Activated CD8-positive, alpha-beta T cell treated with anti-CD3 and anti-CD28 coated beads, Interleukin-2, amount 10 ng/mL, durations not matched to agents 7 days and 5 days (primary cell): Measurements from ENCODE around the gene APLN. TPM values are rescaled to one million over a fixed set of nuclear protein-coding genes. Genes with fewer than 3 reads are reported as not detected.

Experiments used
- ATAC-seq: fragments of 150-1000 bp; cut with Tn5 transposase; one replicate; pipeline ENCODE4 v1.10.0; 2021; ENCODE audit warnings: moderate library complexity
- CTCF ChIA-PET: fragments of 350-600 bp; sonication (Branson Sonifier 250); formaldehyde crosslinking; loops from one replicate; lab custom pipeline; 2021; ENCODE audit warnings: antibody characterized with exemption; lab: Charles Lee
- POLR2A ChIA-PET: fragments of 350-600 bp; sonication (Branson Sonifier 250); formaldehyde crosslinking; loops from one replicate; lab custom pipeline; 2021; ENCODE audit warnings: antibody characterized with exemption; lab: Charles Lee
- DNase-seq: peaks from one replicate; pipeline ENCODE4 v3.0.0-alpha.2; 2020
- H3K27ac Mint-ChIP-seq: one replicate; pipeline ENCODE4 v1.8.0; 2021; ENCODE audit warnings: mild to moderate bottlenecking, mixed read lengths
- H3K27me3 Mint-ChIP-seq: one replicate; pipeline ENCODE4 v1.8.0; 2021; ENCODE audit warnings: low read depth, mixed read lengths
- H3K36me3 Mint-ChIP-seq: one replicate; pipeline ENCODE4 v1.8.0; 2021; ENCODE audit warnings: low read depth, mixed read lengths
- H3K4me1 Mint-ChIP-seq: one replicate; pipeline ENCODE4 v1.8.0; 2021; ENCODE audit warnings: low read depth, mixed read lengths
- H3K4me3 Mint-ChIP-seq: one replicate; pipeline ENCODE4 v1.8.0; 2021; ENCODE audit warnings: mild to moderate bottlenecking, mixed read lengths
- H3K9me3 Mint-ChIP-seq: one replicate; pipeline ENCODE4 v1.8.0; 2022; ENCODE audit warnings: mixed read lengths; ENCODE audit not compliant: insufficient read depth
- total RNA-seq, 2 experiments: library from RNA; stranded (reverse); gene quantifications; one replicate each; pipeline ENCODE4 v1.2.3, GENCODE V29; 2021

The APLN gene
- 1 to 10 TPM; 2.1 to 2.7 TPM for total RNA-seq

GRCh38 chrX:129654652-129655546, at the start of gene APLN:
TSS of gene APLN (minus strand) at chrX:129654956. CDS start at chrX:129654630, 326 bp downstream.
- Mint-ChIP-seq H3K27ac (no peak within 1 kb of the TSS), H3K36me3 (no peaks in the 10 kb centered on the region), H3K9me3 (no peaks in the 10 kb centered on the region), H3K4me1 (peaks cover 7% of the 10 kb centered on the region), H3K27me3 (peaks cover 9% of the 10 kb centered on the region), H3K4me3 (peak within 1 kb of the TSS; percentile 66)
- peak; percentile 66 for ATAC-seq
- peak; percentile 26 for DNase-seq
- ChIA-PET CTCF (interaction anchor here (0.9 to 2.9 kb wide), 11 partner anchors 18 to 171 kb away, joined by 3 to 12 read pairs (median 6); no protein-coding TSS in a partner anchor), POLR2A (interaction anchor here (1.0 kb wide), 1 partner anchor 23 kb away, joined by 3 read pairs; no protein-coding TSS in a partner anchor)

- no peaks in the 10 kb centered on the region for H3K4me1 Mint-ChIP-seq
- no peaks in the 10 kb centered on the region for H3K36me3 Mint-ChIP-seq
- CTCF ChIA-PET, result no interaction called here
- DNase-seq (no peak), ATAC-seq (no peak)
- H3K27me3 Mint-ChIP-seq, result peaks cover 2% of the 10 kb centered on the region
- no peak overlapping the region for H3K4me3 Mint-ChIP-seq
- no peak overlapping the region for H3K27ac Mint-ChIP-seq
- H3K9me3 Mint-ChIP-seq, result no peaks in the 10 kb centered on the region
- POLR2A ChIA-PET, result no interaction called here
Measured at GRCh38 chrX:129704491-129704890, 49.7 kb upstream of the APLN start.

GRCh38 chrX:129701624-129702069, 46.9 kb upstream of the APLN start:
- H3K27ac Mint-ChIP-seq, result no peak overlapping the region
- ChIA-PET CTCF (no interaction called here), POLR2A (no interaction called here)
- no peaks in the 10 kb centered on the region for H3K27me3 Mint-ChIP-seq
- H3K4me1 Mint-ChIP-seq, result no peaks in the 10 kb centered on the region
- no peaks in the 10 kb centered on the region for H3K36me3 Mint-ChIP-seq
- no peak for ATAC-seq
- no peaks in the 10 kb centered on the region for H3K9me3 Mint-ChIP-seq
- DNase-seq, result no peak
- no peak overlapping the region for H3K4me3 Mint-ChIP-seq

- H3K27ac Mint-ChIP-seq, result no peak overlapping the region
- H3K4me1 Mint-ChIP-seq, result no peaks in the 10 kb centered on the region
- no peaks in the 10 kb centered on the region for H3K36me3 Mint-ChIP-seq
- H3K27me3 Mint-ChIP-seq, result no peaks in the 10 kb centered on the region
- ATAC-seq, result no peak
- ChIA-PET POLR2A (no interaction called here), CTCF (no interaction called here)
- H3K9me3 Mint-ChIP-seq, result no peaks in the 10 kb centered on the region
- DNase-seq, result no peak
- no peak overlapping the region for H3K4me3 Mint-ChIP-seq
Measured at GRCh38 chrX:129700536-129700935, 45.8 kb upstream of the APLN start.

GRCh38 chrX:129698150-129698549, 43.4 kb upstream of the APLN start:
- no peak for DNase-seq
- H3K4me1 Mint-ChIP-seq, result no peaks in the 10 kb centered on the region
- no peaks in the 10 kb centered on the region for H3K36me3 Mint-ChIP-seq
- no peak overlapping the region for H3K27ac Mint-ChIP-seq
- no peaks in the 10 kb centered on the region for H3K9me3 Mint-ChIP-seq
- no peak for ATAC-seq
- H3K27me3 Mint-ChIP-seq, result no peaks in the 10 kb centered on the region
- POLR2A ChIA-PET, result no interaction called here
- no peak overlapping the region for H3K4me3 Mint-ChIP-seq
- CTCF ChIA-PET, result no interaction called here

- POLR2A ChIA-PET, result no interaction called here
- no peaks in the 10 kb centered on the region for H3K27me3 Mint-ChIP-seq
Measured at GRCh38 chrX:129697204-129697829, 42.6 kb upstream of the APLN start.

GRCh38 chrX:129696463-129697155, 41.9 kb upstream of the APLN start:
- no peak for DNase-seq
- Mint-ChIP-seq H3K4me3 (no peak overlapping the region), H3K9me3 (no peaks in the 10 kb centered on the region), H3K36me3 (no peaks in the 10 kb centered on the region), H3K27ac (no peak overlapping the region), H3K27me3 (no peaks in the 10 kb centered on the region), H3K4me1 (no peaks in the 10 kb centered on the region)
- no peak for ATAC-seq
- CTCF ChIA-PET, result no interaction called here
- POLR2A ChIA-PET, result no interaction called here

More at GRCh38 chrX:129697204-129697829, 42.6 kb upstream of the APLN start:
- ATAC-seq (no peak), DNase-seq (no peak)
- Mint-ChIP-seq H3K4me3 (no peak overlapping the region), H3K27ac (no peak overlapping the region), H3K4me1 (no peaks in the 10 kb centered on the region), H3K9me3 (no peaks in the 10 kb centered on the region), H3K36me3 (no peaks in the 10 kb centered on the region)
- CTCF ChIA-PET, result no interaction called here

- H3K9me3 Mint-ChIP-seq, result no peaks in the 10 kb centered on the region
- DNase-seq (no peak), ATAC-seq (no peak)
- H3K4me1 Mint-ChIP-seq, result no peaks in the 10 kb centered on the region
- no peaks in the 10 kb centered on the region for H3K27me3 Mint-ChIP-seq
- POLR2A ChIA-PET, result no interaction called here
- CTCF ChIA-PET, result no interaction called here
- no peak overlapping the region for H3K4me3 Mint-ChIP-seq
- no peak overlapping the region for H3K27ac Mint-ChIP-seq
- H3K36me3 Mint-ChIP-seq, result no peaks in the 10 kb centered on the region
Measured at GRCh38 chrX:129695937-129696336, 41.2 kb upstream of the APLN start.

GRCh38 chrX:129695535-129695934, 40.8 kb upstream of the APLN start:
- POLR2A ChIA-PET, result no interaction called here
- H3K9me3 Mint-ChIP-seq, result no peaks in the 10 kb centered on the region
- DNase-seq (no peak), ATAC-seq (no peak)
- H3K4me3 Mint-ChIP-seq, result no peak overlapping the region
- no peak overlapping the region for H3K27ac Mint-ChIP-seq
- no peaks in the 10 kb centered on the region for H3K4me1 Mint-ChIP-seq
- no peaks in the 10 kb centered on the region for H3K27me3 Mint-ChIP-seq
- H3K36me3 Mint-ChIP-seq, result no peaks in the 10 kb centered on the region
- CTCF ChIA-PET, result no interaction called here

- H3K9me3 Mint-ChIP-seq, result no peaks in the 10 kb centered on the region
- POLR2A ChIA-PET, result no interaction called here
- no peaks in the 10 kb centered on the region for H3K27me3 Mint-ChIP-seq
- no peak overlapping the region for H3K4me3 Mint-ChIP-seq
- no peak overlapping the region for H3K27ac Mint-ChIP-seq
- ATAC-seq (no peak), DNase-seq (no peak)
- CTCF ChIA-PET, result no interaction called here
- H3K4me1 Mint-ChIP-seq, result no peaks in the 10 kb centered on the region
- H3K36me3 Mint-ChIP-seq, result no peaks in the 10 kb centered on the region
Measured at GRCh38 chrX:129694805-129695204, 40.0 kb upstream of the APLN start.

GRCh38 chrX:129693354-129693753, 38.6 kb upstream of the APLN start:
- ChIA-PET CTCF (interaction anchor here (1.9 kb wide), 1 partner anchor 33 kb away, joined by 4 read pairs; no protein-coding TSS in a partner anchor), POLR2A (no interaction called here)
- no peak for ATAC-seq
- H3K9me3 Mint-ChIP-seq, result no peaks in the 10 kb centered on the region
- no peak for DNase-seq
- no peaks in the 10 kb centered on the region for H3K4me1 Mint-ChIP-seq
- no peak overlapping the region for H3K27ac Mint-ChIP-seq
- H3K27me3 Mint-ChIP-seq, result no peaks in the 10 kb centered on the region
- H3K36me3 Mint-ChIP-seq, result no peaks in the 10 kb centered on the region
- H3K4me3 Mint-ChIP-seq, result no peak overlapping the region
